OCI-LY7 (cell line): ENCODE data around the gene MBTPS1. TPM values are rescaled to one million over a fixed set of nuclear protein-coding genes. Genes with fewer than 3 reads are reported as not detected.

ENCODE experiments used
- BruUV-seq: library from RNA; stranded (reverse); fragments of 400-500 nt; replicated peaks from 2 replicates; lab custom pipeline; 2021; lab: Mats Ljungman, UMichigan
- CTCF ChIA-PET: fragments of 300-600 bp; sonication (Branson Sonifier 250); formaldehyde crosslinking; loops from one replicate; lab custom pipeline; 2022; ENCODE audit warnings: antibody characterized with exemption; ENCODE audit not compliant: unreplicated experiment; lab: Charles Lee
- POLR2A ChIA-PET: fragments of 300-600 bp; sonication (Branson Sonifier 250); formaldehyde crosslinking; loops from one replicate; lab custom pipeline; 2022; ENCODE audit warnings: antibody characterized with exemption; lab: Charles Lee
- DNase-seq: peaks from one replicate; pipeline ENCODE4 v3.0.0-alpha.2; 2015; ENCODE audit warnings: low spot score
- H2AFZ ChIP-seq: fragments of 200-600 bp; sonication (generic), shearing (Covaris generic); 2 replicates; pipeline ENCODE4 v1.6.1; 2014; ENCODE audit warnings: mild to moderate bottlenecking, antibody characterized with exemption, low read length, moderate library complexity
- H3K27ac ChIP-seq: fragments of 200-600 bp; sonication (generic); 2 replicates; pipeline ENCODE4 v1.5.1; 2014; ENCODE audit warnings: mixed run types, low read depth, mild to moderate bottlenecking, moderate library complexity, low read length, inconsistent platforms; ENCODE audit not compliant: poor library complexity, severe bottlenecking
- H3K36me3 ChIP-seq: fragments of 200-600 bp; sonication (generic); 2 replicates; pipeline ENCODE4 v1.6.1; 2014; ENCODE audit warnings: mild to moderate bottlenecking, antibody characterized with exemption, low read length, moderate library complexity, mixed read lengths; ENCODE audit not compliant: insufficient read depth
- H3K4me1 ChIP-seq: fragments of 200-600 bp; sonication (generic); 2 replicates; pipeline ENCODE4 v1.5.1; 2014; ENCODE audit warnings: mild to moderate bottlenecking, low read length; ENCODE audit not compliant: insufficient read depth, poor library complexity, severe bottlenecking
- H3K4me2 ChIP-seq: fragments of 200-600 bp; sonication (generic); 2 replicates; pipeline ENCODE4 v1.6.1; 2014; ENCODE audit warnings: mild to moderate bottlenecking, low read length
- H3K4me3 ChIP-seq: fragments of 200-600 bp; sonication (generic); 2 replicates; pipeline ENCODE4 v1.5.1; 2014; ENCODE audit warnings: mild to moderate bottlenecking, low read depth, low read length; ENCODE audit not compliant: poor library complexity, severe bottlenecking
- H3K79me2 ChIP-seq: fragments of 200-600 bp; sonication (generic); 2 replicates; pipeline ENCODE4 v1.6.1; 2016; ENCODE audit warnings: low read depth, mild to moderate bottlenecking, low read length, moderate library complexity, mixed read lengths; ENCODE audit not compliant: insufficient read depth
- H3K9me2 ChIP-seq: fragments of 200-600 bp; sonication (generic); 2 replicates; pipeline ENCODE4 v1.6.1; 2016; ENCODE audit warnings: mild to moderate bottlenecking, low read length, mixed read lengths; ENCODE audit not compliant: insufficient read depth
- H3K9me3 ChIP-seq: fragments of 200-600 bp; sonication (generic); 2 replicates; pipeline ENCODE4 v1.6.1; 2014; ENCODE audit warnings: mild to moderate bottlenecking, mixed run types, low read length, mixed read lengths
- H4K20me1 ChIP-seq: fragments of 200-600 bp; sonication (generic); 2 replicates; pipeline ENCODE4 v1.6.1; 2014; ENCODE audit warnings: mild to moderate bottlenecking, antibody characterized with exemption, low read length, moderate library complexity, mixed read lengths; ENCODE audit not compliant: insufficient read depth
- CTCF ChIP-seq: fragments of 200-600 bp; sonication (generic); conservative IDR thresholded peaks from 2 replicates; pipeline ENCODE4 v1.5.1; 2014; ENCODE audit warnings: mild to moderate bottlenecking, antibody characterized with exemption, low read length, moderate library complexity, mixed read lengths
- EZH2phosphoT487 ChIP-seq: fragments of 200-600 bp; sonication (generic); IDR thresholded peaks from 2 replicates; pipeline ENCODE4 v1.6.1; 2018; ENCODE audit warnings: low read depth, borderline replicate concordance, mild to moderate bottlenecking, mixed run types, antibody characterized with exemption, low read length, moderate library complexity, mixed read lengths
- intact Hi-C: fragments of 100-400 bp; cut with micrococcal nuclease; formaldehyde crosslinking; loops from one replicate; pipeline ENCODE4 v1.10.0; 2022; ENCODE audit not compliant: unreplicated experiment
- total RNA-seq, 2 experiments: library from RNA; depleted of rRNA in 1 of 2; stranded (reverse); fragments of >200 nt in 1 of 2; shearing (Covaris generic) in 1 of 2; gene quantifications; 2 replicates each; pipeline ENCODE4 v1.2.3, GENCODE V29; 2014 to 2022

MBTPS1 gene
- total RNA-seq, 2 experiments from 2014 or later = 49.6 to 65.2 TPM

- no peaks in the 10 kb centered on the region for H3K9me3 ChIP-seq
- no peak overlapping the region for H2AFZ ChIP-seq
- H3K79me2 ChIP-seq = no peaks in the 10 kb centered on the region
- no peak for DNase-seq
- CTCF ChIA-PET = interaction anchor here (1.6 kb wide), 1 partner anchor 44 kb away, joined by 3 read pairs; no protein-coding TSS in a partner anchor
- POLR2A ChIA-PET = no interaction called here
- no peak overlapping the region for H3K27ac ChIP-seq
- no peaks in the 10 kb centered on the region for H3K9me2 ChIP-seq
- intact Hi-C loops = no loop called here
- no peak for TF ChIP-seq CTCF
- TF ChIP-seq EZH2phosphoT487 = no peak
- H3K4me1 ChIP-seq = no peaks in the 10 kb centered on the region
- peaks cover 88% of the 10 kb centered on the region for H3K36me3 ChIP-seq
- no peak overlapping the region for H3K4me2 ChIP-seq
- H4K20me1 ChIP-seq = no peaks in the 10 kb centered on the region
- BruUV-seq = no TSS peak
- H3K4me3 ChIP-seq = no peak overlapping the region
Measured at GRCh38 chr16:84058211-84058610, 58.5 kb downstream of the MBTPS1 start.

- H4K20me1 ChIP-seq = no peaks in the 10 kb centered on the region
- H2AFZ ChIP-seq = no peak overlapping the region
- H3K36me3 ChIP-seq = peaks cover 89% of the 10 kb centered on the region
- H3K4me3 ChIP-seq = no peak overlapping the region
- ChIA-PET POLR2A (no interaction called here), CTCF (interaction anchor here (1.6 kb wide), 1 partner anchor 43 kb away, joined by 3 read pairs; no protein-coding TSS in a partner anchor)
- no peaks in the 10 kb centered on the region for H3K79me2 ChIP-seq
- no peaks in the 10 kb centered on the region for H3K9me2 ChIP-seq
- no peaks in the 10 kb centered on the region for H3K9me3 ChIP-seq
- H3K4me2 ChIP-seq = no peak overlapping the region
- BruUV-seq = no TSS peak
- intact Hi-C loops = no loop called here
- H3K4me1 ChIP-seq = no peaks in the 10 kb centered on the region
- no peak for DNase-seq
- H3K27ac ChIP-seq = no peak overlapping the region
- TF ChIP-seq EZH2phosphoT487 = no peak
- TF ChIP-seq CTCF = no peak
Measured at GRCh38 chr16:84056933-84057332, 59.8 kb downstream of the MBTPS1 start.

GRCh38 chr16:84055801-84056634 is 60.7 kb downstream of the MBTPS1 start:
- no peaks in the 10 kb centered on the region for H3K79me2 ChIP-seq
- ChIA-PET CTCF (no interaction called here), POLR2A (no interaction called here)
- no TSS peak for BruUV-seq
- no peak for DNase-seq
- H4K20me1 ChIP-seq = no peaks in the 10 kb centered on the region
- peaks cover 81% of the 10 kb centered on the region for H3K36me3 ChIP-seq
- H2AFZ ChIP-seq = no peak overlapping the region
- TF ChIP-seq CTCF (no peak), EZH2phosphoT487 (no peak)
- no peak overlapping the region for H3K4me2 ChIP-seq
- intact Hi-C loops = no loop called here
- no peak overlapping the region for H3K4me3 ChIP-seq
- no peak overlapping the region for H3K27ac ChIP-seq
- no peaks in the 10 kb centered on the region for H3K9me3 ChIP-seq
- no peaks in the 10 kb centered on the region for H3K9me2 ChIP-seq
- H3K4me1 ChIP-seq = no peaks in the 10 kb centered on the region
